Colonic mucosa (tissue), 4 donors: ENCODE results near the gene TMEM132C. TPM values are rescaled to one million over a fixed set of nuclear protein-coding genes. Genes with fewer than 3 reads are reported as not detected.

ENCODE experiments used
- DNase-seq: peaks from one replicate; pipeline ENCODE4 v3.0.0-alpha.2; 2020
- H3K27ac ChIP-seq: fragments of 200-600 bp; one replicate; pipeline ENCODE4 v1.8.0; 2021
- H3K27me3 ChIP-seq: fragments of 200-600 bp; one replicate; pipeline ENCODE4 v1.8.0; 2021
- H3K36me3 ChIP-seq: fragments of 200-600 bp; one replicate; pipeline ENCODE4 v1.8.0; 2021
- H3K4me1 ChIP-seq: fragments of 200-600 bp; one replicate; pipeline ENCODE4 v1.8.0; 2021; ENCODE audit warnings: mild to moderate bottlenecking
- H3K4me3 ChIP-seq: fragments of 200-600 bp; one replicate; pipeline ENCODE4 v1.8.0; 2021
- H3K9ac ChIP-seq, 2 donors: one replicate each; pipeline ENCODE4 v1.7.0; 2013; ENCODE audit warnings: control low read depth in 2 of 2, low read depth in 2 of 2, low read length in 2 of 2
- H3K9me3 ChIP-seq: fragments of 200-600 bp; one replicate; pipeline ENCODE4 v1.8.0; 2021
- CTCF ChIP-seq: fragments of 200-600 bp; IDR thresholded peaks from one replicate; pipeline ENCODE4 v1.8.0; 2022; ENCODE audit warnings: antibody characterized with exemption, mild to moderate bottlenecking
- intact Hi-C: fragments of 100-400 bp; cut with DNase I; formaldehyde crosslinking; loops from one replicate; pipeline ENCODE4 v1.14.1; 2022
- total RNA-seq, 2 donors: library from RNA; stranded (reverse); fragmentation: NEBNext Ultra II Directional in 1 of 2; extraction: Animal tissue kit (Norgen Biotek cat#: 25700) in 1 of 2; gene quantifications; one replicate each; pipeline ENCODE4 v1.2.1, GENCODE V29; 2021
- donor health status: healthy.
- donor health status: DM: no; HTN: no; CAD: no.
- donor health status: DM: no; HTN: no; CAD: no.

Gene TMEM132C
- total RNA-seq, 2 donors from 2014 or later = 0.25 to 0.42 TPM

GRCh38 chr12:128288357-128288756 is 21.4 kb downstream of the TMEM132C start:
- Histone ChIP-seq H3K27ac (no peak overlapping the region), H3K9ac (no peak overlapping the region), H3K9me3 (no peaks in the 10 kb centered on the region), H3K27me3 (no peaks in the 10 kb centered on the region), H3K4me1 (no peaks in the 10 kb centered on the region), H3K36me3 (no peaks in the 10 kb centered on the region), H3K4me3 (no peak overlapping the region)
- TF ChIP-seq CTCF = no peak
- intact Hi-C loops = no loop called here
- DNase-seq = no peak

GRCh38 chr12:128288896-128289295 is 21.9 kb downstream of the TMEM132C start:
- Histone ChIP-seq H3K36me3 (no peaks in the 10 kb centered on the region), H3K4me1 (no peaks in the 10 kb centered on the region), H3K27me3 (no peaks in the 10 kb centered on the region), H3K4me3 (no peak overlapping the region), H3K27ac (no peak overlapping the region), H3K9ac (no peak overlapping the region), H3K9me3 (no peaks in the 10 kb centered on the region)
- DNase-seq = no peak
- TF ChIP-seq CTCF = no peak
- intact Hi-C loops = no loop called here

GRCh38 chr12:128290938-128291337 is 24.0 kb downstream of the TMEM132C start:
- DNase-seq = no peak
- intact Hi-C loops = no loop called here
- TF ChIP-seq CTCF = no peak
- no peaks in the 10 kb centered on the region for H3K36me3 ChIP-seq
- no peak overlapping the region for H3K27ac ChIP-seq
- H3K27me3 ChIP-seq = no peaks in the 10 kb centered on the region
- H3K9me3 ChIP-seq = no peaks in the 10 kb centered on the region
- no peak overlapping the region for H3K9ac ChIP-seq
- H3K4me3 ChIP-seq = no peak overlapping the region
- H3K4me1 ChIP-seq = no peaks in the 10 kb centered on the region

GRCh38 chr12:128298091-128298748 is 31.2 kb downstream of the TMEM132C start:
- Histone ChIP-seq H3K36me3 (no peaks in the 10 kb centered on the region), H3K4me3 (no peak overlapping the region), H3K27ac (no peak overlapping the region), H3K27me3 (no peaks in the 10 kb centered on the region), H3K9me3 (no peaks in the 10 kb centered on the region), H3K4me1 (no peaks in the 10 kb centered on the region), H3K9ac (no peak overlapping the region)
- intact Hi-C loops = no loop called here
- no peak for DNase-seq
- no peak for TF ChIP-seq CTCF

GRCh38 chr12:128305336-128305892 is 38.4 kb downstream of the TMEM132C start:
- no peak for TF ChIP-seq CTCF
- H3K36me3 ChIP-seq = no peaks in the 10 kb centered on the region
- no peaks in the 10 kb centered on the region for H3K27me3 ChIP-seq
- no peak for DNase-seq
- no peak overlapping the region for H3K9ac ChIP-seq
- no peak overlapping the region for H3K4me3 ChIP-seq
- H3K27ac ChIP-seq = no peak overlapping the region
- H3K4me1 ChIP-seq = no peaks in the 10 kb centered on the region
- intact Hi-C loops = no loop called here
- H3K9me3 ChIP-seq = no peaks in the 10 kb centered on the region
